ENCODE results near the gene SYNPO2.

- no peak for TF ChIP-seq CTCF (IDR thresholded peaks at IDR 0.05)
- TF ChIP-seq EZH2 (IDR thresholded peaks at IDR 0.05; ENCODE audit: borderline replicate concordance, insufficient read depth, low read depth, low read length, poor library complexity, severe bottlenecking) = no peak
Observed at GRCh38 chr4:119100655-119101054, 212.0 kb downstream of the SYNPO2 start.

All from B cell (primary cell).